ENCODE results near the gene JUNB.

The JUNB gene

GRCh38 chr19:12791345-12792050 lies at the start of gene JUNB:
TSS of gene JUNB (plus strand) at chr19:12791486. CDS start at chr19:12791772, 286 bp downstream.
- no peak for TF ChIP-seq GATA3 (IDR thresholded peaks at IDR 0.05; ENCODE audit: low read depth, low read length)
- no peak for TF ChIP-seq GATA2 (IDR thresholded peaks at IDR 0.05; ENCODE audit: low read depth, low read length)

- TF ChIP-seq GATA2 (IDR thresholded peaks at IDR 0.05; ENCODE audit: low read depth, low read length): no peak
- TF ChIP-seq GATA3 (IDR thresholded peaks at IDR 0.05; ENCODE audit: low read depth, low read length): no peak
Observed at GRCh38 chr19:12745166-12745897, 46.0 kb upstream of the JUNB start.

- no peak for TF ChIP-seq GATA2 (IDR thresholded peaks at IDR 0.05; ENCODE audit: low read depth, low read length)
- no peak for TF ChIP-seq GATA3 (IDR thresholded peaks at IDR 0.05; ENCODE audit: low read depth, low read length)
Observed at GRCh38 chr19:12748489-12748888, 42.8 kb upstream of the JUNB start.

GRCh38 chr19:12749938-12750521 lies 41.3 kb upstream of the JUNB start:
- TF ChIP-seq GATA3 (IDR thresholded peaks at IDR 0.05; ENCODE audit: low read depth, low read length) (no peak), GATA2 (IDR thresholded peaks at IDR 0.05; ENCODE audit: low read depth, low read length) (no peak)

- TF ChIP-seq GATA3 (IDR thresholded peaks at IDR 0.05; ENCODE audit: low read depth, low read length) (no peak), GATA2 (IDR thresholded peaks at IDR 0.05; ENCODE audit: low read depth, low read length) (no peak)
Observed at GRCh38 chr19:12750851-12751250, 40.4 kb upstream of the JUNB start.

GRCh38 chr19:12751635-12752034 lies 39.7 kb upstream of the JUNB start, which contains the start of gene BEST2:
TSS of gene BEST2 (plus strand) at chr19:12751791. CDS start at chr19:12752593, 802 bp downstream.
- no peak for TF ChIP-seq GATA2 (IDR thresholded peaks at IDR 0.05; ENCODE audit: low read depth, low read length)
- no peak for TF ChIP-seq GATA3 (IDR thresholded peaks at IDR 0.05; ENCODE audit: low read depth, low read length)

GRCh38 chr19:12752056-12752781 lies 39.1 kb upstream of the JUNB start:
- TF ChIP-seq GATA2 (IDR thresholded peaks at IDR 0.05; ENCODE audit: low read depth, low read length) (no peak), GATA3 (IDR thresholded peaks at IDR 0.05; ENCODE audit: low read depth, low read length) (no peak)

- no peak for TF ChIP-seq GATA3 (IDR thresholded peaks at IDR 0.05; ENCODE audit: low read depth, low read length)
Observed at GRCh38 chr19:12754465-12755196, 36.7 kb upstream of the JUNB start.

- TF ChIP-seq GATA3 (IDR thresholded peaks at IDR 0.05; ENCODE audit: low read depth, low read length): no peak
- TF ChIP-seq GATA2 (IDR thresholded peaks at IDR 0.05; ENCODE audit: low read depth, low read length): no peak
Observed at GRCh38 chr19:12756150-12756883, 35.0 kb upstream of the JUNB start.

GRCh38 chr19:12757544-12758274 lies 33.6 kb upstream of the JUNB start:
- TF ChIP-seq GATA2 (IDR thresholded peaks at IDR 0.05; ENCODE audit: low read depth, low read length) (no peak), GATA3 (IDR thresholded peaks at IDR 0.05; ENCODE audit: low read depth, low read length) (no peak)

GRCh38 chr19:12759686-12760085 lies 31.6 kb upstream of the JUNB start:
- no peak for TF ChIP-seq GATA2 (IDR thresholded peaks at IDR 0.05; ENCODE audit: low read depth, low read length)
- no peak for TF ChIP-seq GATA3 (IDR thresholded peaks at IDR 0.05; ENCODE audit: low read depth, low read length)

GRCh38 chr19:12763100-12763499 lies 28.2 kb upstream of the JUNB start:
- TF ChIP-seq GATA2 (IDR thresholded peaks at IDR 0.05; ENCODE audit: low read depth, low read length) (no peak), GATA3 (IDR thresholded peaks at IDR 0.05; ENCODE audit: low read depth, low read length) (no peak)

Measured in SH-SY5Y (cell line).